H1 (cell line): Measurements from ENCODE around the gene ENDOV. TPM values are rescaled to one million over a fixed set of nuclear protein-coding genes. Genes with fewer than 3 reads are reported as not detected.

Experiments used
- ATF2 ChIP-seq: IDR thresholded peaks from 2 replicates; pipeline ENCODE4 v1.6.1; 2012; ENCODE audit warnings: low read length, inconsistent platforms
- CHD7 ChIP-seq: fragments of 300-600 bp; sonication (generic); IDR thresholded peaks from 2 replicates; pipeline ENCODE4 v1.7.1; 2012; ENCODE audit warnings: low read length, moderate library complexity, mild to moderate bottlenecking, inconsistent platforms; ENCODE audit not compliant: insufficient replicate concordance
- EGR1 ChIP-seq: IDR thresholded peaks from 2 replicates; pipeline ENCODE4 v1.6.1; 2011; ENCODE audit warnings: low read depth, low read length, borderline replicate concordance
- GTF2F1 ChIP-seq: IDR thresholded peaks from 2 replicates; pipeline ENCODE4 v1.6.1; 2012; ENCODE audit warnings: low read depth, low read length, improper control_type of control experiment, borderline replicate concordance
- USF2 ChIP-seq: IDR thresholded peaks from 2 replicates; pipeline ENCODE4 v1.6.1; 2011; ENCODE audit warnings: low read length, improper control_type of control experiment
- polyA plus RNA-seq, 7 experiments: library from polyadenylated mRNA; depleted of rRNA in 3 of 7; stranded (reverse) in 5 of 7; unstranded in 2 of 7; fragments of >200 nt in 5 of 7; fragments of 200-250 nt in 2 of 7; gene quantifications; 1 replicate in 5 of 7; 2 replicates in 1 of 7; 4 replicates in 1 of 7; pipeline versions ENCODE4 v1.2.1 to v1.2.3, GENCODE V29; 2011 to 2013; ENCODE audit warnings: missing spikeins in 2 of 7, mixed read lengths in 2 of 7
- total RNA-seq: library from RNA; stranded (reverse); fragmentation: NEBNext Ultra II Directional; extraction: Animal tissue kit (Norgen Biotek cat#: 25700); gene quantifications from 2 replicates; pipeline ENCODE4 v1.2.1, GENCODE V29; 2021

The ENDOV gene
- total and polyA plus RNA-seq, 2 of the 8 experiments (the other 6 are each of a cell fraction or from before 2014, with no cell fraction given) = 10.6 to 13.3 TPM

GRCh38 chr17:80425835-80426426, 11.0 kb downstream of the ENDOV start (continued):
- no peak for TF ChIP-seq CHD7
- no peak for TF ChIP-seq ATF2
- no peak for TF ChIP-seq EGR1
- TF ChIP-seq USF2 = no peak
- TF ChIP-seq GTF2F1 = no peak
